HG03139 (cell line): ENCODE data around the gene PRKAR1B.

Experiments used
- ATAC-seq: cut with Tn5 transposase; IDR thresholded peaks from one replicate; pipeline ENCODE4 v1.9.1; 2021; ENCODE audit not compliant: unreplicated experiment

The PRKAR1B gene

GRCh38 chr7:698515-699475, 28.3 kb downstream of the PRKAR1B start:
- no peak for ATAC-seq

DNA sequence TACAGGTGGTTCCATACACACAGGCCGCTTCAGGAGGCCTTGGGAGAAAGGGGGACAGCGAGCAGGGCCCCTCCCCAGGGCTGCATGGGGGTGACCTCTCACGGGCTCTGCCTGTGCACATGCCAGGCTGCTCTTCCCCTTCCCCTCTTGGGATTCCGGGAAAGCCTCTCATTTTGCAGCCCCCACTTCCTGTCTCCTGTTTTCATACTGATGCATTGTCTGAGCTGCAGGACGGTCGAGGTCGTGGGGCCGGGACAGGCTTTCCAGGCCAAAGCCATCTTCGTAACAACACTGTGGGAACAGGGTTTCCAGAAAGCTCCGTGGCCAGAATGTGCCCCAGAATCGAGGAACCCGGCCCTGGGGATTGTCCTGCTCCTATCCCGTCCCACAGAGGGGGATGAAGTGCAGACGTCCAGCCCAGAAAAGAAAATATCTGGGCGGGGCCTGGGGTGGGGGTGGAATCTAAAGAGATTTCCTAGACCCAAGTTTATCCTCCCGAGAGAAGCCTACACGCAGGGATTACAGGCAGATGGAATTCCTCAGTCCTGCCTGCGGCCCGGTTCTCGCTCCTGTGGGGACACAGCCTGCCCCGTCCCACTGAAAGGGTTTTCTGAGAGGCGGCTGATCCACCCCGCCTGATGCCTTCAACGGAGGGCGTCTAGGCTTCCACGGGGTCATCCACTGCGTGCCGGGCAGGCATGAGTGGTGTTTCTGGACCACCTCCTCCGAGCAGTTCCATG, 30.1 kb downstream of the PRKAR1B start:
- no peak for ATAC-seq

- ATAC-seq: no peak
These were observed 30.7 kb downstream of the PRKAR1B start for GRCh38 chr7:696426-696811.

- no peak for ATAC-seq
These were observed 33.8 kb downstream of the PRKAR1B start for GRCh38 chr7:693280-693679.

DNA sequence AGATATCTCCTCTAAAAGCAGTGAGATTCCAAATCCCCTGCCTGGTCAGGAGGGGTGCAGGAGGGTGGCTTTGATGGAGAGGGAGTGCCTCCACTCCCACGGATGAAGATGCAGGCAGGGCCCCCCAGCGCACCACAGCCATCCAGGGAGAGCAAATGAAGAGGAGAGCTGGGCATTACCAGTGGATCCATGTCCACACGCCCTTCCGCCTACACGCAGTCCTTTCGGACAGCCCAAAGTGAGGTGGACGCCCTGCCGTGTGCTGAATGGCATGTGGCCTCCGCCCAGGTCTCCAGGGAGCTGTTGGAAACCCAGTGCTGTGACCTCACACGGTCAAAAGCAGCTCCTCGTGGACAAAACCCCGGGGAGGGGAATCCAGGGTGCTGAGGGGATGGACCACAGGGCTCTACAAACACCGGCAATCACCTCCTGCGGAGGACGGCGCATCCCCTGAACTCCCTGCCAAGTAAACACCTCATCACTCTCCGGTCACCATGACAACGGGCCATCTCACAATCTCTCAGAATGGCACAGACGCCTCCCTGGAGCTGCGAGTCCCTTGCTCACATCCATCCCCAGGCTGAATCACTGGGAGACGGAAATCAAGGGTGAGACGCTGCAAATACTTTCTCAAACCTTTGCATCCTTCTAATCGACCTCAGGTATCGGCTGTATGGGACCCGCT, 35.6 kb downstream of the PRKAR1B start:
- no peak for ATAC-seq

DNA sequence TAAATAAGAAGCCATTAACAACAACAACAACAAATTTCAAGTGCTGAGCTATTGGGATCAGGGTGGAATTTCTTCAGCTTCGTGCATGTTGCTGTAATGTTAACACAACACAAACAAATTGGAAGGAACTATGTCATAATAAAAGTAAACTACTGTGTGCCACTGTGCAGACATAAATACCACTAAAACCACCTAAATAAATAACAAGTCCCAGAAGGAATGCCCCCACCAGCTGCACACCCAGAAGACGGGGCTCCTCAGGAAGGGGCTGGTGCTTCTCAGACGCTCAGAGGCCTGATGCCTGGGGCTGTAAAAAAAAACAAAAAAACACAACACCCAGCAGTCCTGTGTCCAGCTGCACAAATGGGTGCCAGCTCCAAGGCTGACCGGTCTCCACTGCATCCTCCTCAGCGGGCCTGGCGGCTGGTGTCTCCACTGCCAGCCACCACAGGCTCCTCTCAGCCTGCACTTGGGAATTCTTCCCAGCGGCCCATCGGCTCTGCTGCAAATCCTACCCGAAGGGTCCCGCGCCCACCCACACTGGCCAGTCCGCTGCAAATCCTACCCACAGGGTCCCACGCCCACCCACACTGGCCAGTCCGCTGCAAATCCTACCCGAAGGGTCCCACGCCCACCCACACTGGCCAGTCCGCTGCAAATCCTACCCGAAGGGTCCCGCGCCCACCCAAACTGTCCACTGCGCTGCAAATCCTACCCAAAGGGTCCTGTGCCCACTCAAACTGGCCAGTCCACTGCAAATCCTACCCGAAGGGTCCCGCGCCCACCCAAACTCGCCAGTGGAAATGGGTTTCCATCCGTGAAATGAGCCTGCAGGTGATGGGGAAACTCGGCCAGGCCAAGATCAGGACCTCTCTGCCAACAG, 36.4 kb downstream of the PRKAR1B start:
- ATAC-seq: no peak

- ATAC-seq: no peak
These were observed 41.5 kb downstream of the PRKAR1B start for GRCh38 chr7:685540-685939.

DNA sequence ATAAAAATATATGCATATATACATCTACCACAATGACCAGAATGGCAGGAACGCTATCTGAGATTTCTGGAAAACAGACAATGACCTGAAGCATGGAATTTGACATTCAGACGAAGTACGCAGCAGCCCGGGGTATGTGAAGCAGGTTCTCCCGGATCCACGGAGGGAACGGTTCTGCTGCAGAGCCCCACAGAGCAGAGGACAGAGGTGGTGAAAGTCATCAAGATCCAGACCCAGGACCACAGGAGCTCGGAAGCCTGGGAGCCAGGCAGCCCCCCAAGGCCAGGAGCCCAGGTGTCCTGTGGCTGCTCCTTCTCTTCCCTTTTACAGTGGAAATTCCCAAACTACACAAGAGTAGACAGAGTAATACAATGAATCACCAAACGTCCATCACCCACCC, 42.7 kb downstream of the PRKAR1B start:
- ATAC-seq: no peak

DNA sequence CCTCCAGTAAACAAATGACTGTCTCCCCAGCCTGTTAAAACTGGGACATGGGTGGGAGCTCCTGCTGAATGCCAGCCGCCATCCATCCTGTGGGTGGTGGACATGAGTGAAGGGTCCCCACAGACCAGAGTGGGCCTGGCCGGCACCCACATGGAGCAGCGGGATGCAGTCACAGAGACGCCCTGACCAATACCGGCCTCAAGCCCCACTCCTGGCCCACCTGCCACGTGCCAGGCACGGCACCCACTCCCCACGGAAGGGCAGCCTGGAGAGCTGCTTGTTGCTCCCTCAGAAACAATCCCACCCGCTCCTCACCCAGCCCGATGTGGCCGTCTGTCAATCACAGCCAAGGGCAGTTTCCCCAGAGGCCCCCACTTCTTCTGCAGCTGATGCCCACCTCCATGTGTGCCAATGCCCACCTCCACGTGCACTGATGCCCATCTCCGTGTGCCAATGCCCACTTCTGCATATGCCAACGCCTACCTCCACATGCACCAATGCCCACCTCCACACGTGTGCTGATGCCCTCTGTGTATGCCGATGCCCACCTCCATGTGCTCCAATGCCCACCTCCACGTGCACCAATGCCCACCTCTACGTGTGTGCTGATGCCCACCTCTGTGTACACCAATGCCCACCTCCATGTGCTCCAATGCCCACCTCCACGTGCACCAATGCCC, 43.4 kb downstream of the PRKAR1B start:
- no peak for ATAC-seq

- no peak for ATAC-seq
These were observed 44.3 kb downstream of the PRKAR1B start for GRCh38 chr7:682810-683209.

GRCh38 chr7:681551-682307, 45.4 kb downstream of the PRKAR1B start:
- ATAC-seq: no peak

DNA sequence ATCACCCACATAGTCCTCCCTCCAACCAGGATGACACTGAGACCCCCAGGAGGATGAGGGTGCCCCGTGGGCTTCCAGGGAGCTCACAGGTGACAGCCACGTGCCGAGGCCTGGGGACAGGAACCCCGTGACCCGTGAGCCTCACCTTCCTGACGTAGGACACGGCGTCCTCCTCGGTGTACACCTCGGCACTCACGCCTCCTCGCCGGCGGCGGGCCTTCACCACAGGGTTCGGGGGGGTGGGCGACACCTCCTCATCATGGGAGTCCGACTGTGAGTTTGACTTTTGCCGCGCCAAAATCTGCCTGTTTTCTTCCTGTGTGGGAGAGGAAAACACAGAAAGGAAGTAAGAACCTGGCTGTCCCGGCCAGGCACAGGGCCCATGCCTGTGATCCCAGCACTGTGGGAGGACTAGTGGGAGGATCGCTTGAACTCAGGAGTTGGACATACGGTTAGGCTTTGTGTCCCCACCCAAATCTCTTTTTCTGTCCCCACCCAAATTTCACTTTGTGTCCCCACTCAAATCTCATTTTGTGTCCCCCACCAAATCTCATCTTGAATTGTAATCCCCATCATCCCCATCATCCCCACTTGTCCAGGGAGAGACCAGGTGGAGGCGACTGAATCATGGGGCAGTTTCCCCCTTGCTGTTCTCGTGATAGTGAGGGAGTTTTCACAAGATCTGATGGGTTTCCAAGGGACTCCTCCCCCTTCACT, 46.5 kb downstream of the PRKAR1B start:
- no peak for ATAC-seq

DNA sequence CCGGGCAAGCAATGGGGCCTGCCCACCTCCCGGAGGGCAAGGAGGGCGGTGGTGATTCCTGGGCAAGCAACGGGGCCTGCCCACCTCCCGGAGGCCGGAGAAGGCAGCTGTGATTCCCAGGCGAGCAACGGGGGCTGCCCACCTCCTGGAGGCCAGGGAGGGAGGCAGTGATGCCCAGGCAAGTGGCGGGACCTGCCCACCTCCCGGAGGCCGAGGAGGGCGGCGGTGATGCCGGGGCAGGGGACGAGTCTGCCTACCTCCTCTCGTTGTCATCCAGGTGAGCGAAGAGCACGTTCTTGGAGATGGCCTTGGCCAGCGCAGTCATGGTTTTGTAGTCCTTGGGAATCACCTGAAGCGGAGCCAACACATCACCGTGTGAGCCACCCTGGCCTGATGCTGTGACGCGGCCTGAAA, 50.1 kb downstream of the PRKAR1B start:
- no peak for ATAC-seq

DNA sequence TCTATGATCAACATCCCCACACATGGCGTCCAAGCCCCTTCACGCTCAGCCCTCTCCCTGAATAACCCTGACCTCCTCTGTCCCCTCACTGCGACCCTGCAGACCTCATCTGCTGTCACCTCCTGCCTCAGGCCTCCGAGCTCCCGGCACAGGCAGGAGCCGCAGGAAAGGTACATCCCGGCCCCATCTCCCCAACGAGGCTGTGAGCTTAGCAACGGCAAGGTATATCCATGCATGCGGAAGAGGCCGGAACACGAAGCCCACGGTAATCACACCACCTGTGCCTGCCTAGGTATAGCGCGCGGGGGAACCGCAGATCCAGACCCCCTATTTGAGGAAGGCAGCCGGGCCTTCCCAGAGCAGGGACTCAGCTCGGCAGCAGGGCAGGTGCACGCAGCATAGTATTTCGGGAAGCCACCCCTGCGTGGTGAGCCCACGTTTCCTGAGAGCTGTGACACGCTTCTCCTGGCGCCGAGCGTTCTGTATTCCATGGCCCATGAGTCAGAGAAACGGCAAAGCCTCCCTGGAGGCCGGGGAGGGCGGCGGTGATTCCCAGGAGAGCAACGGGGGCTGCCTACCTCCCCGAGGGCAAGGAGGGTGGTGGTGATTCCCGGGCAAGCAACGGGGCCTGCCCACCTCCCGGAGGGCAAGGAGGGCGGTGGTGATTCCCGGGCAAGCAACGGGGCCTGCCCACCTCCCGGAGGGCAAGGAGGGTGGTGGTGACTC, 50.7 kb downstream of the PRKAR1B start:
- ATAC-seq: no peak

- ATAC-seq: no peak
These were observed 52.3 kb downstream of the PRKAR1B start for GRCh38 chr7:674454-675410.

GRCh38 chr7:673681-674453, 53.2 kb downstream of the PRKAR1B start:
- ATAC-seq: no peak
